ENCODE results near the gene SNX14. TPM values are rescaled to one million over a fixed set of nuclear protein-coding genes. Genes with fewer than 3 reads are reported as not detected.
A peak's percentile ranks its signal among the peaks of the same experiment; 100 is the strongest.

The SNX14 gene
- total and polyA plus RNA-seq, 9 donors: 39.7 to 80.2 (median 61.2) TPM

- no peaks in the 10 kb centered on the region for H3K36me3 ChIP-seq
- no peak overlapping the region for H3K27ac ChIP-seq
- 76 to 84% (median 79%) methylated on average over 4 of the region's 4 CpGs for WGBS, 3 donors
- H3K9me3 ChIP-seq: no peaks in the 10 kb centered on the region
- intact Hi-C loops (cut with DNase I): loop anchor here in 1 of 4 donors (5.0 kb wide), 1 partner anchor 62 kb away; no protein-coding TSS in a partner anchor
- no peak for DNase-seq
- TF ChIP-seq EP300 (IDR thresholded peaks at IDR 0.05) (no peak), CTCF (IDR thresholded peaks at IDR 0.05) (no peak), POLR2A (IDR thresholded peaks at IDR 0.05) (no peak)
- no peaks in the 10 kb centered on the region for H3K27me3 ChIP-seq
- no peak overlapping the region for H3K4me3 ChIP-seq
- peaks cover 15% of the 10 kb centered on the region for H3K4me1 ChIP-seq (ENCODE audit: insufficient read depth)
Observed at GRCh38 chr6:85464722-85465150, 128.9 kb downstream of the SNX14 start.

- Histone ChIP-seq H3K4me1 (ENCODE audit: insufficient read depth) (peaks cover 15% of the 10 kb centered on the region), H3K27ac (no peak overlapping the region), H3K27me3 (no peaks in the 10 kb centered on the region), H3K9me3 (no peaks in the 10 kb centered on the region), H3K4me3 (no peak overlapping the region), H3K36me3 (no peaks in the 10 kb centered on the region)
- WGBS, 3 donors: 27 to 57% (median 47%) methylated on average over 4 of the region's 4 CpGs
- intact Hi-C loops (cut with DNase I): loop anchor here in 1 of 4 donors (5.0 kb wide), 1 partner anchor 62 kb away; no protein-coding TSS in a partner anchor
- peak in 1 of 5 donors; percentile 47 for DNase-seq
- TF ChIP-seq POLR2A (IDR thresholded peaks at IDR 0.05): no peak
- no peak for TF ChIP-seq CTCF (IDR thresholded peaks at IDR 0.05)
- no peak for TF ChIP-seq EP300 (IDR thresholded peaks at IDR 0.05)
Observed at GRCh38 chr6:85464260-85464644, 129.4 kb downstream of the SNX14 start.

GRCh38 chr6:85463621-85464259, 129.9 kb downstream of the SNX14 start:
- Histone ChIP-seq H3K27ac (no peak overlapping the region), H3K27me3 (no peaks in the 10 kb centered on the region), H3K36me3 (no peaks in the 10 kb centered on the region), H3K4me1 (ENCODE audit: insufficient read depth) (peaks cover 19% of the 10 kb centered on the region), H3K9me3 (no peaks in the 10 kb centered on the region), H3K4me3 (no peak overlapping the region)
- intact Hi-C loops (cut with DNase I): loop anchor here in 1 of 4 donors (5.0 kb wide), 1 partner anchor 61 kb away; no protein-coding TSS in a partner anchor
- no peak for DNase-seq
- 75 to 81% (median 80%) methylated on average over 4 of the region's 4 CpGs for WGBS, 3 donors
- TF ChIP-seq POLR2A (IDR thresholded peaks at IDR 0.05) (no peak), CTCF (IDR thresholded peaks at IDR 0.05) (no peak), EP300 (IDR thresholded peaks at IDR 0.05) (no peak)

GRCh38 chr6:85462673-85463072, 131.0 kb downstream of the SNX14 start:
- Histone ChIP-seq H3K4me1 (ENCODE audit: insufficient read depth) (peaks cover 23% of the 10 kb centered on the region), H3K27ac (peak overlapping the region in 1 of 2 donors; percentile 88), H3K9me3 (no peaks in the 10 kb centered on the region), H3K27me3 (no peaks in the 10 kb centered on the region), H3K36me3 (no peaks in the 10 kb centered on the region), H3K4me3 (no peak overlapping the region)
- 58 to 91% (median 85%) methylated on average over 2 of the region's 2 CpGs for WGBS, 3 donors
- DNase-seq: no peak
- TF ChIP-seq EP300 (IDR thresholded peaks at IDR 0.05) (no peak), POLR2A (IDR thresholded peaks at IDR 0.05) (no peak), CTCF (IDR thresholded peaks at IDR 0.05) (no peak)
- intact Hi-C loops (cut with DNase I): loop anchor here in 1 of 4 donors (5.0 kb wide), 1 partner anchor 60 kb away; no protein-coding TSS in a partner anchor

Measured in ovary (tissue), 9 donors.